ENCODE measurements around the gene NMRAL1.

The NMRAL1 gene

DNA sequence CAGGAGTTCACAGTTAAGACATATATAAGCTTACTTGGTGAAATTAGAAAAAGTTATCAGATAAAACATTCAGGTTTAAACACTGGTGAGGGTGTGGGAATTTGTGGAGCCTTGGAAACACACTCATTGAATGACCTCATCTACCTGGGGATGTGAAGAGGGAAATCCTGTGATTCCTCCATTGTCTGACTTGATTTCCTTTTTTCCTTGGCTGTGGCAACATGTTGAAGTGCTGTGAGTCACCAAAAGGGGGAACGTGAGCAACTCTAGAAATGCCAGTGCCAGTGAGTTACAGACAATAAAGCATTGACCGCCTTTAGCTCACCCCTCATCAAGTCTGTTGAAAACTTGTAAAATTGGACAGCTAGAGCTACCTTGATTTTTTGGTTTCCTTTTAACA is 3.5 kb upstream of the NMRAL1 start:
- H3K4me1 ChIP-seq (ENCODE audit: insufficient read depth, low read length, severe bottlenecking), result peaks cover 33% of the 10 kb centered on the region
- H3K4me2 ChIP-seq (ENCODE audit: low read length), result peak overlapping the region; percentile 66
- H3K27me3 ChIP-seq (ENCODE audit: insufficient read depth, low read length), result no peaks in the 10 kb centered on the region
- peak overlapping the region; percentile 72 for H3K4me3 ChIP-seq (ENCODE audit: low read depth, low read length, poor library complexity, severe bottlenecking)
- H4K20me1 ChIP-seq (ENCODE audit: insufficient read depth, low read length), result no peaks in the 10 kb centered on the region
- H3K36me3 ChIP-seq (ENCODE audit: insufficient read depth, low read length), result no peaks in the 10 kb centered on the region
- H3K9me3 ChIP-seq (ENCODE audit: low read length), result no peaks in the 10 kb centered on the region
- no peaks in the 10 kb centered on the region for H3F3A ChIP-seq (ENCODE audit: insufficient read depth, low read length)
- peak overlapping the region; percentile 26 for H3K27ac ChIP-seq (ENCODE audit: low read depth, low read length, poor library complexity, severe bottlenecking)
- H3K9ac ChIP-seq (ENCODE audit: low read length), result peak overlapping the region; percentile 70; the same call in 1 of the 2 replicates
- TF ChIP-seq EZH2 (IDR thresholded peaks at IDR 0.05; ENCODE audit: borderline replicate concordance, low read length), result no peak
- peak; percentile 26; the same call in 1 of the 2 replicates for TF ChIP-seq CTCF (IDR thresholded peaks at IDR 0.05; ENCODE audit: low read length)
- no peak overlapping the region for H2AFZ ChIP-seq (ENCODE audit: low read length)
- H3K79me2 ChIP-seq (ENCODE audit: insufficient read depth, low read length), result peaks cover 19% of the 10 kb centered on the region
- H3K9me2 ChIP-seq (ENCODE audit: low read depth, low read length), result no peaks in the 10 kb centered on the region

DNA sequence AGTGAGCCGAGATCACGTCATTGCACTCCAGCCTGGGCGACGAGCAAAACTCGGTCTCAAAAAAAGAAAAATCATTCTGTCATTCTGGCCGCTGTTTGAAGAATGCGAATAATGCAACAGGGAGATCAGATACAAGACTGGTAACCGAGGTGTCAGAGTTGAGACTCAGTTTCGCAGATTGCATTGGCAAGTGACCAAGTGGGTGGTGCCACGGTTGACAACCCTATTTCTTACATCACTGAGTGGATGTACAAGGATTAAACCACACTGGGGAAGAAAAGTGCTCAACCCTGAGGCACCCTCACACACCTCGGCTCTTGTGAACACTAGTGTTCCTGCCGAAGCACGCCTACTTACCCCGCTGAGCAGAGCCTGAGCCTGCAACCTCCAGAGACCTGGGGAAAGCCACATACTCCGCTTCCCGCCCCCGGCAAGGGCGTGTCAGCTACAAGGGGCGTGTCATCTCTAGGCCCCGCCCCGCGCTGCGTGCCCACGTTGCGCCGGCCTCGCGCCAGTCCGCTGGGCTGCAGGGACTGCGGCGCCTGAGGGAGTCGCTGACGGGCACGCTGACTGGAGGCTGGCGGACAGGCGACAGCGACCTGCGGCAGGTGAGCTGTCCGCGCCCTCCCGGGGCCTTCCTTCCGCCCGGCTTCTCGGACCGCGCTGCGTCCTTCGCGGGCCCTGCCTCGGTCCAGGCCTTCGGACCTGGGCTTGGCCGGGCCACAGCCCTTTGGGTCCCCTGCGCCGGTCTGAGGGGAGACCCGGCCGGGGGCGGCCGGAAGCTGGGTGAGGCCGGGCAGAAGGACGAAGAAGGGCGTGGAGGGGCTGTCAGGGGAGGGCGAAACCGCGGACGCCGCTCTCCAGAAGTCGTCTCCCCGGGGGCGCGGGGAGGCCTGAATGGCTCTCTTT is 1.7 kb upstream of the NMRAL1 start, which contains the start of gene HMOX2:
TSS of gene HMOX2 (plus strand) at position 519 of the 909 bp plus-strand sequence. CDS start 29,127 bp downstream, outside the sequence.
- H3F3A ChIP-seq (ENCODE audit: insufficient read depth, low read length), result peaks cover 4% of the 10 kb centered on the region; the same call in 1 of the 2 replicates
- H3K9ac ChIP-seq (ENCODE audit: low read length), result peak within 1 kb of the TSS; percentile 91
- H3K4me2 ChIP-seq (ENCODE audit: low read length), result peak within 1 kb of the TSS; percentile 66
- peak within 1 kb of the TSS; percentile 72 for H3K4me3 ChIP-seq (ENCODE audit: low read depth, low read length, poor library complexity, severe bottlenecking)
- peak within 1 kb of the TSS; percentile 88 for H3K27ac ChIP-seq (ENCODE audit: low read depth, low read length, poor library complexity, severe bottlenecking)
- H4K20me1 ChIP-seq (ENCODE audit: insufficient read depth, low read length), result no peaks in the 10 kb centered on the region
- no peaks in the 10 kb centered on the region for H3K9me2 ChIP-seq (ENCODE audit: low read depth, low read length)
- H3K9me3 ChIP-seq (ENCODE audit: low read length), result no peaks in the 10 kb centered on the region
- peaks cover 14% of the 10 kb centered on the region; the same call in 1 of the 2 replicates for H3K79me2 ChIP-seq (ENCODE audit: insufficient read depth, low read length)
- peaks cover 1% of the 10 kb centered on the region; the same call in 1 of the 2 replicates for H3K36me3 ChIP-seq (ENCODE audit: insufficient read depth, low read length)
- TF ChIP-seq EZH2 (IDR thresholded peaks at IDR 0.05; ENCODE audit: borderline replicate concordance, low read length) (no peak), CTCF (IDR thresholded peaks at IDR 0.05; ENCODE audit: low read length) (peak; percentile 34; the same call in 1 of the 2 replicates)
- no peak within 1 kb of the TSS for H2AFZ ChIP-seq (ENCODE audit: low read length)
- H3K27me3 ChIP-seq (ENCODE audit: insufficient read depth, low read length), result no peaks in the 10 kb centered on the region
- H3K4me1 ChIP-seq (ENCODE audit: insufficient read depth, low read length, severe bottlenecking), result peaks cover 39% of the 10 kb centered on the region

GRCh38 chr16:4472880-4473279 is 1.5 kb downstream of the NMRAL1 start:
- Histone ChIP-seq H3K9me2 (ENCODE audit: low read depth, low read length) (no peaks in the 10 kb centered on the region), H3K27me3 (ENCODE audit: insufficient read depth, low read length) (no peaks in the 10 kb centered on the region), H4K20me1 (ENCODE audit: insufficient read depth, low read length) (no peaks in the 10 kb centered on the region), H3F3A (ENCODE audit: insufficient read depth, low read length) (peaks cover 4% of the 10 kb centered on the region; the same call in 1 of the 2 replicates), H3K9me3 (ENCODE audit: low read length) (no peaks in the 10 kb centered on the region), H3K4me3 (ENCODE audit: low read depth, low read length, poor library complexity, severe bottlenecking) (peak overlapping the region; percentile 72), H3K36me3 (ENCODE audit: insufficient read depth, low read length) (peaks cover 20% of the 10 kb centered on the region), H3K9ac (ENCODE audit: low read length) (peak overlapping the region; percentile 38; the same call in 1 of the 2 replicates), H3K4me2 (ENCODE audit: low read length) (peak overlapping the region; percentile 66), H3K79me2 (ENCODE audit: insufficient read depth, low read length) (peaks cover 3% of the 10 kb centered on the region; the same call in 1 of the 2 replicates), H3K4me1 (ENCODE audit: insufficient read depth, low read length, severe bottlenecking) (peaks cover 36% of the 10 kb centered on the region), H3K27ac (ENCODE audit: low read depth, low read length, poor library complexity, severe bottlenecking) (peak overlapping the region; percentile 88), H2AFZ (ENCODE audit: low read length) (no peak overlapping the region)
- TF ChIP-seq CTCF (IDR thresholded peaks at IDR 0.05; ENCODE audit: low read length) (no peak), EZH2 (IDR thresholded peaks at IDR 0.05; ENCODE audit: borderline replicate concordance, low read length) (no peak)

Data from OCI-LY1 (cell line).